Measurements from ENCODE around the gene TRPC5OS.

Gene TRPC5OS

DNA sequence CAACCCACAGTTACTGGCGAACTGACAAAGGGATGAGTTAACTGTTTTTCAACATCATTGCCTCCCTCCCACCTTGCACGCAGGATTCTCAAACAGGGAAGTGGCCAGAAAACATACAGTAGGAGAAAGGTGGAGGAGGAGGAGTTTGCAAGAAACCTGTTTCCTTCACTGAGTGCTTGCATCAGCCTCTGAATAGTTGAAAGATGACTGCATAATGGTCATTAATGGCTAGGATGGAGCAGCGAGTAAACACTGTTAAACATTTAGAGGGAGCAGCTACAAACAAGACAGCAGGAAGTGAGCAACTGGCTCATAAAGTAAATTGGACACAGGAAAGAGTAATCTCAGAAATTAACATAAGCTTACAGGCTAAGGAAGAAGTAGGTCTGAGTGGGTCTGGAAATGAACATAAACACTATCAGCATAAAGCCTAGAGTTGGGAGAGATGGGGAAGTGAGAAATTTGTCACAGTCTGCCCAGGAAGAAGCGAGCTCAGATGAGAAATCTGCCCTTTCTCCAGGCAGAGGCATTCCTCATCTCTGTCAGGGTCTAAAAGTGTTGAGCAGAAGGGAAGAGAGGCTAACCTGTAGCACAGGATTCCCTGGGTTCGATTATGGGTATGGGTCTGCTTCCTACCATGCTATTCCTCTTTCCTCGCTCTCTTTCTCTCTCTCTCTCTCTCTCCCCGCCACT is 38.6 kb downstream of the TRPC5OS start:
- peak; percentile 3 for DNase-seq

DNA sequence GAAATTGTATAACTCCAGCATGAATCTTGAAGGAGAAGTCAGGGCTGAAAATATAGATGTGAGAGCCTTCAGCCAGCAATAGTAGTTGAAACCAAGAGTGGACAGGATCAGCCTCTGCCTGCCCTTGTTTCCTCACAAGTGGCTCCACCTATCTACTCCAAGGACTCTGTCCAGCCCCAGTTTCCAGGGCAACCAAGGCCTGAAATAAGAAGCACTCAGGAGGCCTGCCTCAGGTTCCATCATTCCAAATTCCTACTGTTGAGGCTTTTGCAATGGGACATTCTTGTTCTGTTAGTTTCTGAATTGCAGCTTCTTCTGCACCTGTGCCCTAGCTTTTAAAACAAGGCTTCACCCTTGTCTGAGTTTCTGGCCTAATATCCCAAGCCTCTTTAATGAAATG is 41.6 kb downstream of the TRPC5OS start:
- no peak for DNase-seq

DNA sequence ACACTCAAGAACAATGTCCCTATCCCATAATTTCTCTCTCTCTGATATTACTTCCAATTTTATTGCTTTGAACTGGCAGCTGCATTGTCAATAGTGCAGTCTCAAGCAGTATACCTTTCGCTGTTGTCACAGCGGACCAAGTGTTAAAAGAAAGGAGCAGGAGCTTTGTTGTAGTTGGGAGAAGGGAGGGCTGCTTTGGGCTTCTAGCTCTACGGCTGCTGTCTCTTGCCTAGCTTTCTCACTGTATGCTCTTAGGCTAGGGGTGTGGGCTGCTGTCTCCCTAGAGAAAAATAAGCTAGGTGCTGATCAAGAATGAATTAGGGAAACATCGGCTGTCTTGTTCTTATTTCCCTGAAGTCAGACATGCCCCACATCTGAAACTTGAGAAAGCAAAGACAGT is 52.5 kb downstream of the TRPC5OS start:
- no peak for DNase-seq

Measured in fibroblast of skin of right biceps (primary cell).